LNCAP (cell line): ENCODE measurements around the gene CCNF.

ENCODE experiments used
- TF ChIP-seq, protein P1 (sequence below): fragments of 450-650 bp; IDR thresholded peaks from 2 replicates; pipeline ENCODE4 v1.5.1; 2017; ENCODE audit warnings: mild to moderate bottlenecking

Gene CCNF

DNA sequence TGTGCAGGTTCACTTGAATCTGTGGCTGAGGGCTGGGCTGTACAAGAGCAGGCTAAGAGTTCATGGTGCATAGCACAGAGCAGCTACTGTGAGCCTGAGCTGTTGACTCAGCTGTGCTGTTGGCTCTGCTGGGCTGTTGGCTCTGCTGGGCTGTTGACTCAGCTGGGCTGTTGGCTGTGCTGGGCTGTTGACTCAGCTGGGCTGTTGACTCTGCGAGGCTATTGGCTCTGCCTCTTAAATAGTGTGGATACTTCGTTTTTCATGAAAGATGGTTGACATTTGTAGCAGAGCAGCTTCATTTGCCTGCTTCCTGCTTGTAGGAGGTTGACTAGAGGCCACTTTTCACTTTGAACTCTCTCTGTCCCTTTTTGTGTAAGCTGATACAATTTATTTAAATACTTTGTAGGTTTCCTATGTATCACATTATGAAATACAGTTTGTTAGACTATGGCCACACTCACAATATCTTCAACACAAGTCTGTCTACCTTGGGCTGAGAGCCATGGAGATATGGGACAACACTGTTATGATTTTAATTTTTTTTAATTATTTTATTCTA is 40.3 kb upstream of the CCNF start:
- TF ChIP-seq, protein P1, sequence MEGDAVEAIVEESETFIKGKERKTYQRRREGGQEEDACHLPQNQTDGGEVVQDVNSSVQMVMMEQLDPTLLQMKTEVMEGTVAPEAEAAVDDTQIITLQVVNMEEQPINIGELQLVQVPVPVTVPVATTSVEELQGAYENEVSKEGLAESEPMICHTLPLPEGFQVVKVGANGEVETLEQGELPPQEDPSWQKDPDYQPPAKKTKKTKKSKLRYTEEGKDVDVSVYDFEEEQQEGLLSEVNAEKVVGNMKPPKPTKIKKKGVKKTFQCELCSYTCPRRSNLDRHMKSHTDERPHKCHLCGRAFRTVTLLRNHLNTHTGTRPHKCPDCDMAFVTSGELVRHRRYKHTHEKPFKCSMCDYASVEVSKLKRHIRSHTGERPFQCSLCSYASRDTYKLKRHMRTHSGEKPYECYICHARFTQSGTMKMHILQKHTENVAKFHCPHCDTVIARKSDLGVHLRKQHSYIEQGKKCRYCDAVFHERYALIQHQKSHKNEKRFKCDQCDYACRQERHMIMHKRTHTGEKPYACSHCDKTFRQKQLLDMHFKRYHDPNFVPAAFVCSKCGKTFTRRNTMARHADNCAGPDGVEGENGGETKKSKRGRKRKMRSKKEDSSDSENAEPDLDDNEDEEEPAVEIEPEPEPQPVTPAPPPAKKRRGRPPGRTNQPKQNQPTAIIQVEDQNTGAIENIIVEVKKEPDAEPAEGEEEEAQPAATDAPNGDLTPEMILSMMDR, result no peak

DNA sequence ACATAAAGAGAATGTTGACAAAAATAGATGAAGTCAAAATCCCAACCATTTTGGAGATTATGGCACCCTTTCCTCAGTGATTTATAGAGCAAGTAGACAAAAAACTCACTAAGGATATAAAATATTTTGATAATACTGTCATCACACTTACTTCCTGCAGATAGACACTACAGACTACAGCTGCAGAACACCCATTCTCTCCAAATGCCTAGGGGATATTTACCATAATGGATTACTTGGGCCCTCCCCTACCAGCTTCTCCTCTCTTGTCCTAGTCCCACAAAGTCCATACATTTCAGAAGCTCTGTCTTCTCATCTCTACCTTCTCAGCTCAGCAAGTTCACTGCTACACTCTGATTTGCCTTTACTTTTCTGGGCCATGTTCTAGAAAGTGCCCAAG is 37.2 kb upstream of the CCNF start:
- TF ChIP-seq, protein P1, result no peak

- TF ChIP-seq, protein P1, result no peak
Measured at GRCh38 chr16:2398520-2398919, 30.7 kb upstream of the CCNF start.

DNA sequence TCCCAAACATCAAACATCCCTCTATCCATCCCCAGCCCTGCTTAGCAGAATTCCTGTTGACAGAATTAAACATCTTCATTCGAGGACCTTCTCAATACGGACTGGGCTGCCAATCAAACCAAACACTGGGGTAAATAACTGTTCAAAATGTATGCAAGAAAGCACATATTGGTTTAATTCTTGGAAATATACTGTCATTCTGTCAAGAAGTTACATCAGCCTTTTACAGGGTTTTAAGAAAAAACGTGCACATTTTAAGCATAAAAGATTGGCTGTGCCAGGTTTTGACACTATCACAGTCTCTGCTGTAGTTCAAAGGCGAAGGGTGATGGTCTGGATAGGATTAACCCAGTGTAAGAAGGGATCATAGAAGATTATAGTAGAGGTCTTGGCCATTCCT is 25.1 kb upstream of the CCNF start:
- TF ChIP-seq, protein P1, result no peak

GRCh38 chr16:2415085-2415484 is 14.2 kb upstream of the CCNF start:
- TF ChIP-seq, protein P1, result no peak

DNA sequence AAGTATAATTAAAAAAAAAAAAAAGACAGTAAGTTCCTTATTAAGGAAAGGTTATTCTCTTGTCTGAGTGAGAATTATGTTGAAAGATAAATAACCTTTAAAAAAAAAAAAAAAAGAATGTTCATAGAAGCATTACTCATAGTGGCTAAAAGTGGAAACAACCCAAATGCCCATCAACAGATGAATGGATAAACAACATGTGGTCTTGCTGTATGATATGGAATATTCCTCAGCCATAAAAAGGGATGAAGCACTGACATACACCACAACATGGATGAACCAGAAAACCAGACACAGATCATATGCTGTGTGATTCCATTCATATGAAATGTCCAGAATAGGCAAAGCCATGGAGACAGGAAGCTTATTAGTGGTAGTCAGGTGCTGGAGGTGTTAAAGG is 9.2 kb upstream of the CCNF start:
- TF ChIP-seq, protein P1, result no peak

DNA sequence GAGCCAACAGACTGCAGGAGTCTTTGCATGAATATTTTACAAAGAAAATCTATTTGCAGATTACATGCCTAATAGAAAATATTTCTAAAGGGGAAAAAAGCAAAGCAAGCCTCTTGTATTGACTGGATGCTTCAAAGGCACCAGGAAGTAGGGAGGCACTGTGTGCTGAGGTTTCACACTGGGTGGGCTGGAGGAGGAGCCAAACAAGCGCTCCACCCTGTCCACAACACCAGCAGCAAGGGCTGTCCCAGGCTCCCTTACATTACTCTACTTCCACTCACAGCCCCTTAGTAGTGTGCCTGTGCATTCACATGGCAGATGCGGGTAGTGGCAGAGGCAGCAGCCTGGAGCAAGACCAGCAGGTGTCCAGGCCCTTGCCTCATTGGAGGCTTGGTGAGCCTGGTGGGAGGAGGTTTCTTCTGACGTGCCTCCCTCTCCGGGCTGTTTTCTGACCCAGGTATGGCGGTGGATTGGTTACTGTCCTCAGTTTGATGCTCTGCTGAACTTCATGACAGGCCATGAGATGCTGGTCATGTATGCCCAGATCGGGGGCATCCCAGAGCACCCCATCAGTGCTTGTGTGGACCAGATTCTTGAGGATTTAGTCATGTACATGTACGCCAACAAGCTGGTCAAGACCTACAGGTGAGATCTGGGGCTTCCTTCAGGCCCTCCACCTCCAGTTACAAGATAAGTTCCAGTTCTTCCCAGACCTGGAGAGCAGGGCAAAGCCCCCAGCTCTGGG is 7.0 kb upstream of the CCNF start:
- TF ChIP-seq, protein P1, result no peak
